Muscle layer of duodenum (tissue), 2 donors: ENCODE measurements around the gene LRRC38.
"Not testable (repeated sequence)": the region's sequence is repeated elsewhere in the genome, so short reads cannot be mapped to it uniquely, and the experiment has no call there.

Experiments used
- H3K27ac ChIP-seq: one replicate; pipeline ENCODE4 v1.7.0; 2013; ENCODE audit warnings: mild to moderate bottlenecking, low read length
- H3K27me3 ChIP-seq: one replicate; pipeline ENCODE4 v1.7.0; 2013; ENCODE audit warnings: low read depth, mild to moderate bottlenecking, control low read depth, low read length
- H3K36me3 ChIP-seq, 2 donors: one replicate each; pipeline ENCODE4 v1.7.0; 2013; ENCODE audit warnings: low read length in 2 of 2, control low read depth in 1 of 2, mild to moderate bottlenecking in 1 of 2; ENCODE audit not compliant: insufficient read depth in 2 of 2, control insufficient read depth in 1 of 2
- H3K4me1 ChIP-seq, 2 donors: one replicate each; pipeline ENCODE4 v1.7.0; 2013; ENCODE audit warnings: low read length in 2 of 2, mild to moderate bottlenecking in 2 of 2, control low read depth in 1 of 2, moderate library complexity in 1 of 2; ENCODE audit not compliant: insufficient read depth in 2 of 2, control insufficient read depth in 1 of 2
- H3K4me3 ChIP-seq, 2 donors: one replicate each; pipeline ENCODE4 v1.7.0; 2013; ENCODE audit warnings: low read length in 2 of 2, low read depth in 1 of 2, mild to moderate bottlenecking in 1 of 2
- H3K9me3 ChIP-seq, 2 donors: one replicate each; pipeline ENCODE4 v1.7.0; 2013; ENCODE audit warnings: low read length in 2 of 2, control low read depth in 1 of 2, mild to moderate bottlenecking in 1 of 2; ENCODE audit not compliant: control insufficient read depth in 1 of 2
- donor health status: healthy.

The LRRC38 gene

DNA sequence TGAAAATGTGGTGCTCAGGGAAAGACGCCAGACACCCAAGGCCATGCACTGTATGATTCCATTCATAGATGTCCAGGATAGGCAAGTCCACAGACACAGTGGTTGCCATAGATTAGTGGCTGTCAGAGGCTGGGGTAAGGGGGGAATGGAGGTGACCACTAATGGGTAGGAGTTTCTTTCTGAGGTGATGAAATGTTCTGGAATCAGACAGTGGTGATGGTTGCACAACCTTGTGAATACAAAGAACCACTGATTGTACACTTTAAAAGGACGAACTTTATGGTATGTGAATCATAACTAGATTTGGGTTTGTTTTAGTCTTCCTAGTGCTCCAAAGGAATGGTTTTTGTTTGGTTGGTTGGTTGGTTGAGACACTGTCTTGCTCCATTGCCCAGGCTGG, 51.8 kb downstream of the LRRC38 start:
- H3K27ac ChIP-seq = no peak overlapping the region
- no peaks in the 10 kb centered on the region for H3K9me3 ChIP-seq

DNA sequence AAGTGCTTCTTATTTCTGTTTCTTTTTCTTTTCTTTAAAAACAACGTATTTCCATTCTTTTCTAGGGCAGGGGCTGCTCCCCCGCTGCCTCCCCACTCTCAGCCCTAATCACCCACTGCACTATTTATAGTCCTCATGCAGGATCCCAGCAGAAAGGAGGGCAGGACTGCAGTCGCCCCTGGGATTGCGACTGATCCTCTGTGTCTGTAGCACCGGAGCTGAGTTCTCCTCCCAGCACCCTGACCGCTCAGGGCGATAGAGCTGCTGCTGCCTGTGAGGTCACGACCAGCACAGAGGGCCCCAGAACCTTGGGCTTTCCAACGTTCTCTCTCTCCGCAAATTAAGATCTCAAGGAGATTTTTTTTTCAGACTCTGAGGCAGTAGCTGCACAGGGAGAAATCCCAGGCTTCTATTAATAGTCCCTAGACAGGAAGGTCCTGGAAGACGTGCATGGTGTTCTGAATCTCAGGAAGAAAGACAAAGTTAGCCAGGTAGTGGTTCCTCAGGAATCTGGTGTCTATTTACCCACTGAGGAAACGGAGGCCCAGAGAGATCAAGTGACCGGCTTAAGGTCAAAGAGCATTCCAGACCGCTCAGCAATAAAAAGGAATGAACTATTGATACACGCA, 56.8 kb downstream of the LRRC38 start:
- Histone ChIP-seq H3K27me3 (no peaks in the 10 kb centered on the region), H3K27ac (no peak overlapping the region), H3K9me3 (no peaks in the 10 kb centered on the region), H3K36me3 (no peaks in the 10 kb centered on the region), H3K4me1 (peaks cover 0 to 7% of the 10 kb centered on the region in 2 donors), H3K4me3 (no peak overlapping the region)

More for the DNA sequence above, 51.8 kb downstream of the LRRC38 start:
- Histone ChIP-seq H3K4me3 (no peak overlapping the region), H3K36me3 (no peaks in the 10 kb centered on the region), H3K4me1 (peaks cover 0 to 2% of the 10 kb centered on the region in 2 donors), H3K27me3 (no peaks in the 10 kb centered on the region)

DNA sequence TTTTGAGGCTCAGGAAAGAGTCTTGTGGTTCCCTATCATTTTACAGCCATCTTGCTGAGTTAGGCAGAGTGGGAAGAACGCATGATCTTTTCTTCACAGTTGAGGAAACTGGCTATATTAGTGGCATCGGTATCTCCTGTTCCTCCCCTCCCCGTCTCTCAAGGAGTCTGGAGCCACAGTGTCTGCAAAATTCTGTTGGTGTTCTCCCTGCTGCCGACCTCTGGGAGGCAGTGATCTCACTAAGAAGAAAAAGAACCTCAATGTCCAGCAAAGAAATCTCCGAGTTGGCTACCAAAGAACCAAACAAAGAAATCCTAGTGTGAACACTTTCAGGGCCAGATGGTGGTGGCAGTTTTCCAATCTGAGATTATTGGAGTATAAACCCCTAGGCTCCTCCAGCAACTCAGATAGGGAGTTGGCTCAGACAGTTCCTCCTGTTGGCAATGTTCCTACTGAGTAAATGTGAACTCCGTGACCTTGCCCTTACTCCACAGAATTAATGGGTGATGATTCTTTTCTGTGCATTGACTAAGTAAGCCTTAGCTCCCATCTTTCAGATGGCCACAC, 62.3 kb downstream of the LRRC38 start:
- no peaks in the 10 kb centered on the region for H3K36me3 ChIP-seq
- H3K9me3 ChIP-seq = no peaks in the 10 kb centered on the region
- H3K27ac ChIP-seq = no peak overlapping the region
- no peaks in the 10 kb centered on the region for H3K4me1 ChIP-seq
- H3K4me3 ChIP-seq = no peak overlapping the region
- H3K27me3 ChIP-seq = no peaks in the 10 kb centered on the region

DNA sequence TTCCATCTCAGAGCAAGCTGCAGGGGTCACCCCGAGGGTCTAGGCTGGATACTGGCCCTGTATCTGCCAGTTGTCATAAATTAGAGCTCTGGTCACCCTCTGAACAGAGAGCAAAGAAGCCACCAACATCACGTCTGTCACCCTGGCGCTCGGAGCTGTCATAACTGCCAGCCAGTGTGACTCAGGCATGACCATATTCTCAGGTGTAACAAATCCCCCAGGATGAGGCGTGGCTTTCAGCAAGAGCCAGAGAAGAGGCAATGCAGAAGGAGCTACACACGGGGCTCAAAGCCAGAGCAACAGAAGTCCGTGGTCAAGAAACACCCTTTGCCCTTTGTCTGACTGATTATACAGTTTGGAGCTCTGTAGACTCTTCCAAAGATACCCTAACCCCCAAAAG, 63.6 kb downstream of the LRRC38 start:
- Histone ChIP-seq H3K27ac (no peak overlapping the region), H3K4me1 (no peaks in the 10 kb centered on the region), H3K36me3 (no peaks in the 10 kb centered on the region), H3K4me3 (no peak overlapping the region), H3K9me3 (no peaks in the 10 kb centered on the region), H3K27me3 (no peaks in the 10 kb centered on the region)

DNA sequence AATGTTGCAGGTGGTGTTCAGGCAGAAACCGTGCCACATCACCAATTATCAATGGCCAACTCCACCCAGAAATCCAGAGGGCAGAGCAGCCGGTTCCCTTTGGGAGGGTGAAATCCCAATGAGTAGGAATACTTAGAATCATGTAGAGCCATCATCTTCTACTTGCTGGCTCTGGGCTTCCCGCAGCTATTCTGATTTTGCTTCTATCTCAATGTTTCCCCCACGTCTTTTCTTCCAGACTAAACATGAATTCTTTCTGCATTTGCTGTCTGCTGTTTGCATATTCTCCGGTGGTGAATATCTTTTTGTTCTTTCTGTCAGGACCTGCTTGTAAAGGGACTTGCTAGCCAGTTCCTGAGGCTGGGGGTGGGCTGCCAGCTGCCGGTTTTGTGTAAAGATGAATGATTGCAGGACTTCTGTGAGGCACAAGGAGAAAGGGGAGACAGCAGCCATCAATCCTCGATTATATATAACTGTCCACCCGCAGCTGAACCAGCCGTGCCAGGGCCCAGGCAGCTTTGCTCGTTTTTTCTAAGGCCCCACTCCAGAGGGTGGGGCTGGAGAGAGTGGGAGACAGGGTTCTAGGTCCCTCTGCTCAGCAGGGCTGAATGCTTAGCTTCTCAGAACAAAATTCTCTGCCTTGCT, 70.3 kb downstream of the LRRC38 start:
- H3K27me3 ChIP-seq = no peaks in the 10 kb centered on the region
- no peaks in the 10 kb centered on the region for H3K36me3 ChIP-seq
- no peak overlapping the region for H3K27ac ChIP-seq
- no peak overlapping the region for H3K4me3 ChIP-seq
- no peaks in the 10 kb centered on the region for H3K9me3 ChIP-seq
- no peaks in the 10 kb centered on the region for H3K4me1 ChIP-seq

DNA sequence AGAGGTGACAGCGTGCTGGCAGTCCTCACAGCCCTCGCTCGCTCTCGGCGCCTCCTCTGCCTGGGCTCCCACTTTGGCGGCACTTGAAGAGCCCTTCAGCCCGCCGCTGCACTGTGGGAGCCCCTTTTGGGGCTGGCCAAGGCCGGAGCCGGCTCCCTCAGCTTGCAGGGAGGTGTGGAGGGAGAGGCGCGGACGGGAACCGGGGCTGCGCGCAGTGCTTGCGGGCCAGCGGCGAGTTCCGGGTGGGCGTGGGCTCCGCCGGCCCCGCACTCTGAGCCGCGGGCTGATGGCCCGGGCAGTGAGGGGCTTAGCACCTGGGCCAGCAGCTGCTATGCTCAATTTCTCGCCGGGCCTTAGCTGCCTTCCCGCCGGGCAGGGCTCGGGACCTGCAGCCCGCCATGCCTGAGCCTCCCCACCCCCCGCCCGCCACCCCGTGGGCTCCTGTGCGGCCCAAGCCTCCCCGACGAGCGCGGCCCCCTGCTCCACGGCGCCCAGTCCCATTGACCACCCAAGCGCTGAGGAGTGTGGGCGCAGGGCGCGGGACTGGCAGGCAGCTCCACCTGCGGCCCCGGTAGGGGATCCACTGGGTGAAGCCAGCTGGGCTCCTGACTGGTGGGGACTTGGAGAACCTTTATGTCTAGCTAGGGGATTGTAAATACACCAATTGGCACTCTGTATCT, 74.6 kb downstream of the LRRC38 start:
- H3K4me3 ChIP-seq, H3K27ac ChIP-seq, H3K9me3 ChIP-seq, H3K4me1 ChIP-seq, H3K36me3 ChIP-seq: not testable (repeated sequence)
- H3K27me3 ChIP-seq = peaks cover 11% of the 10 kb centered on the region

DNA sequence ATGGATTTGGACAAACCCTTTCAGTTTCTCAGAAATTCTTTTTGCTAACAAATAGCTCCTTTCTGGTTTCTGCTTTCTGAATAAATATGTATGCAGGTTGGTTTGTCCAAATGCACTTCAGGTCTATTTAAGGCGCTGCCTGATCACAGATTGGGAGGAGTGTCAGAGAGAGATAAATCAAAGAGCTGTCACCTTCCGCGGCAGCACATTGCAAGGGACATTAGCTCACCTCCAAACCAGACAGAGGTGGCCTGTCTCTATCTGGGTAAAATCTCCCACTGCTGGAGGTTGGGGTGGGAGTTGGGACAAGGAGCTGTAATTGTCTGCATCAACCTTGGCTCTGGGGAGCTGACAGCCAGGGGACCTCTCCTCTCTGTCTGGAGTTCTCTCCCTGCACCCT, 78.3 kb downstream of the LRRC38 start:
- Histone ChIP-seq H3K4me1 (no peaks in the 10 kb centered on the region), H3K27me3 (peaks cover 11% of the 10 kb centered on the region), H3K9me3 (no peaks in the 10 kb centered on the region), H3K4me3 (no peak overlapping the region), H3K36me3 (no peaks in the 10 kb centered on the region), H3K27ac (no peak overlapping the region)

DNA sequence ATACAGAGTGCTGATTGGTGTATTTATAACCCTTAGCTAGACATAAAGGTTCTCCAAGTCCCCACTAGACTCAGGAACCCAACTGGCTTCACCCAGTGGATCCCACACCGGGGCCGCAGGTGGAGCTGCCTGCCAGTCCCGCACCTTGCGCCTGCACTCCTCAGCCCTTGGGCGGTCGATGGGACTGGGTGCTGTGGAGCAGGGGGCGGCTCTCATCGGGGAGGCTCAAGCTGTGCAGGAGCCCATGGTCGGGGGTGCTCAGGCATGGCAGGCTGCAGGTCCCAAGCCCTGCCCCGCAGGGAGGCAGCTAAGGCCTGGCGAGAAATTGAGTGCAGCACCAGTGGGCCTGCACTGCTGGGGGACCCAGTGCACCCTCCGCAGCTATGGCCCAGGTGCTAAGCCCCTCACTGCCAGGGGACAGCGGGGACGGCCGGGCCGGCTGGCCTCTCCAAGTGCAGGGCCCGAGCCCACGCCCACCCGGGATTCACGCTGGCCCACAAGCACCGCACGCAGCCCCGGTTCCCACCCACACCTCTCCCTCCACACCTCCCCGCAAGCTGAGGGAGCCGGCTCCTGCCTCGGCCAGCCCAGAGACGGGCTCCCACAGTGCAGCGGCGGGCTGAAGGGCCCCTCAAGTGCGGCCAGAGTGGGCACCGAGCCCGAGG, 80.0 kb downstream of the LRRC38 start:
- not testable (repeated sequence) for H3K36me3 ChIP-seq, H3K27ac ChIP-seq, H3K4me3 ChIP-seq, H3K4me1 ChIP-seq, H3K9me3 ChIP-seq
- H3K27me3 ChIP-seq = peaks cover 11% of the 10 kb centered on the region

DNA sequence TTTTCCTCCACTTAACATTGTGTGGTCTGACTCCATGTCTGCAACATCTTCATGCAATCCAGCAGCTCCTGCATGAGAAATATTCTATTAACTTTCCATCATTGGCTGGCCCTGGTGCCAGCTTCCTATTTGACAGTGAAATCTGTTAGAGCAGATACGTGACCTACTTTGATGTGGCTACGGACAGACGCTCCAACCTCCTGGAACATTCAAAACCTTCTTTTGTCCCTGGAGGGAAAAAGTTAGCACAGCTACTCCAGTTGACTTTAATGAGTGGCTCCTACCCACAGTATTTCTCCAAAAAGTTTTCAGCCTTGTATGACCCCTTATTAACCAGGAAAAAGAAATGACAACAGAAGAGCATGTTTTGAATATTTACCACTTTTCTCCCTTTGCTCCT, 81.6 kb downstream of the LRRC38 start:
- H3K4me3 ChIP-seq = no peak overlapping the region
- H3K9me3 ChIP-seq = no peaks in the 10 kb centered on the region
- no peaks in the 10 kb centered on the region for H3K36me3 ChIP-seq
- H3K4me1 ChIP-seq = no peaks in the 10 kb centered on the region
- no peak overlapping the region for H3K27ac ChIP-seq
- H3K27me3 ChIP-seq = peaks cover 11% of the 10 kb centered on the region

DNA sequence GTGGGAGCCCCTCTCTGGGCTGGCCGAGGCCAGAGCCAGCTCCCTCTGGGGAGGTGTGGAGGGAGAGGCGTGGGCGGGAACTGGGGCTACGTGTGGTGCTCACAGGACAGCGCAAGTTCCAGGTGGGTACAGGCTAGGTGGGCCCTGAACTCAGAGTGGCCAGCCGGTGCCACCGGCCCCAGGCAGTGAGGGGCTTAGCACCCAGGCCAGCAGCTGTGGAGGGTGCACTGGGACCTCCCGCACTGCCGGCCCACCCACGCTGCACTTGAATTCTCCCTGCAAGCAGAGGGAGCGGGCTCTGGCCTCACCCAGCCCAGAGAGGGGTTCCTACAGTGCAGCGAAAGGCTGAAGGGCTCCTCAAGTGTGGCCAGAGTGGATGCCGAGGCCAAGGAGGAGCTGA, 83.3 kb downstream of the LRRC38 start:
- Histone ChIP-seq H3K9me3 (no peaks in the 10 kb centered on the region), H3K4me3 (no peak overlapping the region), H3K27ac (no peak overlapping the region), H3K27me3 (peaks cover 2% of the 10 kb centered on the region), H3K4me1 (no peaks in the 10 kb centered on the region), H3K36me3 (no peaks in the 10 kb centered on the region)
